Stomach (tissue), 9 donors: Measurements from ENCODE around the gene IPPK. TPM values are rescaled to one million over a fixed set of nuclear protein-coding genes. Genes with fewer than 3 reads are reported as not detected.
"Not testable (repeated sequence)": the region's sequence is repeated elsewhere in the genome, so short reads cannot be mapped to it uniquely, and the experiment has no call there.

Source experiments
- DNase-seq, 2 donors: peaks; one replicate each; pipeline versions ENCODE4 v3.0.0 to v3.0.0-alpha.2; 2013 to 2019
- H3K27ac ChIP-seq, 5 donors: fragments of 200-600 bp in 4 of 5; sonication (generic) in 4 of 5; one replicate each; pipeline ENCODE4 v1.5.1; 2013 to 2019; ENCODE audit warnings: mild to moderate bottlenecking in 1 of 5, moderate library complexity in 1 of 5
- H3K27me3 ChIP-seq, 3 donors: fragments of 200-600 bp; sonication (generic); one replicate each; pipeline ENCODE4 v1.5.1; 2017 to 2019; ENCODE audit warnings: mixed run types in 1 of 3
- H3K36me3 ChIP-seq, 4 donors: fragments of 200-600 bp; sonication (generic); 1 replicate in 3 of 4; 2 replicates in 1 of 4; pipeline ENCODE4 v1.5.1; 2016 to 2019
- H3K4me1 ChIP-seq, 4 donors: fragments of 200-600 bp; sonication (generic); one replicate each; pipeline ENCODE4 v1.5.1; 2016 to 2019
- H3K4me3 ChIP-seq, 4 donors: fragments of 200-600 bp; sonication (generic) in 3 of 4; one replicate each; pipeline ENCODE4 v1.5.1; 2016 to 2019; ENCODE audit warnings: mild to moderate bottlenecking in 1 of 4
- H3K9me3 ChIP-seq, 4 donors: fragments of 200-600 bp; sonication (generic); one replicate each; pipeline ENCODE4 v1.5.1; 2016 to 2019
- EP300 ChIP-seq: sonication (generic); formaldehyde crosslinking; IDR thresholded peaks from one replicate; pipeline ENCODE4 v1.6.1; 2017; ENCODE audit warnings: antibody characterized with exemption
- POLR2A ChIP-seq, 4 donors: fragments of 450-650 bp; IDR thresholded peaks; one replicate each; pipeline ENCODE4 v1.6.1; 2016; ENCODE audit warnings: antibody characterized with exemption in 4 of 4, control low read depth in 2 of 4, mild to moderate bottlenecking in 1 of 4, moderate library complexity in 1 of 4
- POLR2AphosphoS5 ChIP-seq, 3 donors: sonication (generic); formaldehyde crosslinking; IDR thresholded peaks; one replicate each; pipeline ENCODE4 v1.6.1; 2016; ENCODE audit warnings: antibody characterized with exemption in 3 of 3
- WGBS, 5 donors: extraction: QIAGEN DNeasy Blood & Tissue Kit in 3 of 5; methylation state at CpG; one replicate each; pipeline versions ENCODE4 v1.1.5 to v1.1.7; 2013 to 2018; 5-methylcytosine and 5-hydroxymethylcytosine counted together
- intact Hi-C: fragments of 100-400 bp; cut with DNase I; formaldehyde crosslinking; loops from one replicate; pipeline ENCODE4 v1.15.1; 2023; ENCODE audit warnings: low total_unique reads
- polyA plus RNA-seq, 3 donors: library from polyadenylated mRNA; stranded (reverse); fragments of 200-250 nt; gene quantifications; one replicate each; pipeline ENCODE4 v1.2.3, GENCODE V29; 2013
- total RNA-seq, 5 donors: library from RNA; depleted of rRNA; stranded (reverse); fragments of >200 nt; gene quantifications; one replicate each; pipeline versions ENCODE4 v1.1.0 to v1.2.3, GENCODE V29; 2014 to 2016
- TF ChIP-seq, protein P1 (sequence below), 7 experiments: fragments of 450-650 bp in 4 of 7; fragments of 200-600 bp in 3 of 7; sonication (generic) in 3 of 7; IDR thresholded peaks; one replicate each; pipeline ENCODE4 v1.5.1; 2016 to 2019; ENCODE audit warnings: antibody characterized with exemption in 7 of 7, control low read depth in 2 of 7, mild to moderate bottlenecking in 1 of 7
- donor health status: healthy with polysubstance abuse.
- donor health status: Bipolar disorder and iron deficiency.
- donor health status: healthy.

IPPK gene
- total and polyA plus RNA-seq, 8 donors, result 1.4 to 17.1 (median 10.9) TPM

DNA sequence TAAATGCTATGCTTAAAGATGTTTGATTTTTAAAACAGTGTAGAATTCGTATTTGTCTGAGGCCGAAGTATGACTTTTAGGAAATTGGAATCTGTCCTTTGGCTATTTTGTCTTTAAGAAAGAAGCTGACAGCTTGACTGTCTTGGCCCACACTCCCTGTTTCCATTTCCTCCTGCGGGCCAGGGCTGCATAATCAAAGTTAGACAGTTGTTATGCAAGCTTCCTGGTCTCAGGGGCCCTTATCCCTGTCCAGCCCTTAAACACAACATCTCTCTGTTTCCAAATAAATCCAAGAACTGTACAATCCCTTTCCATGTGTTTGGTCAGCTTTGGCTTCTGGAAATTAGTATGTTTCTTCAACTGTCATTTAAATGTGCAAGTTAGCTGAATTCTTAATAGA lies 79.6 kb downstream of the IPPK start:
- WGBS, 5 donors, result 16 to 38% (median 25%) methylated on average over 3 of the region's 3 CpGs
- intact Hi-C loops, result no loop called here
- Histone ChIP-seq H3K27ac (peak overlapping the region in 3 of 5 donors; percentile 5 to 38 (median 24)), H3K4me1 (peaks cover 0 to 35% (median 12%) of the 10 kb centered on the region in 4 donors), H3K9me3 (peaks cover 0 to 6% (median 0%) of the 10 kb centered on the region in 4 donors), H3K36me3 (no peaks in the 10 kb centered on the region), H3K4me3 (no peak overlapping the region), H3K27me3 (no peaks in the 10 kb centered on the region)
- no peak for TF ChIP-seq POLR2A (IDR thresholded peaks at IDR 0.05)
- peak; percentile 41 to 73 (median 65) for TF ChIP-seq POLR2AphosphoS5 (IDR thresholded peaks at IDR 0.05)
- TF ChIP-seq, protein P1, sequence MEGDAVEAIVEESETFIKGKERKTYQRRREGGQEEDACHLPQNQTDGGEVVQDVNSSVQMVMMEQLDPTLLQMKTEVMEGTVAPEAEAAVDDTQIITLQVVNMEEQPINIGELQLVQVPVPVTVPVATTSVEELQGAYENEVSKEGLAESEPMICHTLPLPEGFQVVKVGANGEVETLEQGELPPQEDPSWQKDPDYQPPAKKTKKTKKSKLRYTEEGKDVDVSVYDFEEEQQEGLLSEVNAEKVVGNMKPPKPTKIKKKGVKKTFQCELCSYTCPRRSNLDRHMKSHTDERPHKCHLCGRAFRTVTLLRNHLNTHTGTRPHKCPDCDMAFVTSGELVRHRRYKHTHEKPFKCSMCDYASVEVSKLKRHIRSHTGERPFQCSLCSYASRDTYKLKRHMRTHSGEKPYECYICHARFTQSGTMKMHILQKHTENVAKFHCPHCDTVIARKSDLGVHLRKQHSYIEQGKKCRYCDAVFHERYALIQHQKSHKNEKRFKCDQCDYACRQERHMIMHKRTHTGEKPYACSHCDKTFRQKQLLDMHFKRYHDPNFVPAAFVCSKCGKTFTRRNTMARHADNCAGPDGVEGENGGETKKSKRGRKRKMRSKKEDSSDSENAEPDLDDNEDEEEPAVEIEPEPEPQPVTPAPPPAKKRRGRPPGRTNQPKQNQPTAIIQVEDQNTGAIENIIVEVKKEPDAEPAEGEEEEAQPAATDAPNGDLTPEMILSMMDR (IDR thresholded peaks at IDR 0.05), result no peak
- TF ChIP-seq EP300, result no peak
- DNase-seq, result peak in 1 of 2 donors; percentile 89

DNA sequence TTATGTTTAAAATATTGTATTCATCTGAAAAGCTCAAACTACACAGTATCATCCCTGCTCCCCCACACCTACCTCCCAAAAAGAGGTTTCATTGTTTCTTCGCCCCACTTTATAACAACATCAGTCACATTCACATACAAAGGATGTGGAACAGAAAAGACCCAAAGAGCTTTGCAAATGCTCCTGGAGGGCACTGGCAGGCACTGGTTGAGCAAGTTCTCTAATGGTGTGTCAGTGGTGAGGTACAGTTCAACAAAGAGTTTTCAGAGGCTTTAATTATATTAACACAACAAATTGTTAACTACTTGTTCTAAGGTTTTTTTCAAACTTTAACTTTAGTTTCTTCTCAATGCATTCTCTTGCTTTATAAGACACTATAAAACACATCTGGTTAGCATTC lies 80.0 kb downstream of the IPPK start:
- Histone ChIP-seq H3K4me1 (peaks cover 0 to 35% (median 12%) of the 10 kb centered on the region in 4 donors), H3K27me3 (no peaks in the 10 kb centered on the region), H3K4me3 (no peak overlapping the region), H3K36me3 (no peaks in the 10 kb centered on the region), H3K9me3 (peaks cover 0 to 6% (median 0%) of the 10 kb centered on the region in 4 donors), H3K27ac (peak overlapping the region in 3 of 5 donors; percentile 5 to 38 (median 24))
- no peak for TF ChIP-seq POLR2A (IDR thresholded peaks at IDR 0.05)
- TF ChIP-seq POLR2AphosphoS5 (IDR thresholded peaks at IDR 0.05), result no peak
- TF ChIP-seq EP300, result no peak
- TF ChIP-seq, protein P1 (IDR thresholded peaks at IDR 0.05), result no peak
- WGBS, 5 donors, result 79 to 92% (median 86%) methylated on average over 1 of the region's 1 CpG
- intact Hi-C loops, result no loop called here
- DNase-seq, result no peak

DNA sequence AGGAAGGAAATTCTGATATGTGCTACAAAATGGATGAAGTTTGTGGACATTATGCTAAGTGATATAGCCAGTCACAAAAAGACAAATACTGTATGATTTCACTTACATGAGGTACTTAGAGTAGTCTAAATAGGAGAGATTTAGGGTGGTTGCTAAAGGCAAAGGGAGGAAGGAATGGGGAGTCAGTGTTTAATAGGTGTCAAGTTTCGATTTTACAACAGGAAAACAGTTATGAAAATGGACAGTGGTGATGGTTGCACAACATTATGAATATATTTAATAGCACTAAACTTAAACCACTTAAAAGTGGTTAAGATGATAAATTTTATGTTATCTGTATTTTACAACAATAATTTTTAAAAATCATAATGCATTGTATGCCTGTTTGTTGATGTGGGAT lies 93.8 kb downstream of the IPPK start:
- intact Hi-C loops, result no loop called here
- Histone ChIP-seq H3K4me1 (peaks cover 0 to 4% (median 0%) of the 10 kb centered on the region in 4 donors), H3K36me3 (no peaks in the 10 kb centered on the region), H3K4me3 (no peak overlapping the region), H3K27me3 (no peaks in the 10 kb centered on the region), H3K27ac (no peak overlapping the region), H3K9me3 (no peaks in the 10 kb centered on the region)
- 65 to 82% (median 74%) methylated on average over 1 of the region's 1 CpG for WGBS, 5 donors
- no peak for DNase-seq
- TF ChIP-seq POLR2AphosphoS5 (IDR thresholded peaks at IDR 0.05), result no peak
- no peak for TF ChIP-seq EP300
- TF ChIP-seq, protein P1 (IDR thresholded peaks at IDR 0.05), result no peak
- TF ChIP-seq POLR2A (IDR thresholded peaks at IDR 0.05), result no peak

DNA sequence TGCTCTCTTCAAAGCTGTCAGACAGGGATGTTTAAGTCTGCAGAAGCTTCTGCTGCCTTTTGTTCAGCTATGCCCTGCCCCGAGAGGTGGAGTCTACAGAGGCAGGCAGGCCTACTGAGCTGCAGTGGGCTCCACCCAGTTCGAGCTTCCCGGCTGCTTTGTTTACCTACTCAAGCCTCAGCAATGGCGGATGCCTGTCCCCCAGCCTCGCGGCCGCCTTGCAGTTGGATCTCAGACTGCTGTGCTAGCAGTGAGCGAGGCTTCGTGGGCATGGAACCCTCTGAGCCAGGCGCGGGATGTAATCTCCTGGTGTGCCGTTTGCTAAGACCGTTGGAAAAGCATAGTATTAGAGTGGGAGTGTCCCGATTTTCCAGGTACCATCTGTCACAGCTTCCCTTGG lies 96.3 kb downstream of the IPPK start:
- H3K36me3 ChIP-seq, intact Hi-C loops, H3K27me3 ChIP-seq, H3K9me3 ChIP-seq, H3K4me3 ChIP-seq, DNase-seq, H3K27ac ChIP-seq, H3K4me1 ChIP-seq: not testable (repeated sequence)
- WGBS, 5 donors, result 93 to 96% (median 94%) methylated on average over 13 to 14 of the region's 14 CpGs

DNA sequence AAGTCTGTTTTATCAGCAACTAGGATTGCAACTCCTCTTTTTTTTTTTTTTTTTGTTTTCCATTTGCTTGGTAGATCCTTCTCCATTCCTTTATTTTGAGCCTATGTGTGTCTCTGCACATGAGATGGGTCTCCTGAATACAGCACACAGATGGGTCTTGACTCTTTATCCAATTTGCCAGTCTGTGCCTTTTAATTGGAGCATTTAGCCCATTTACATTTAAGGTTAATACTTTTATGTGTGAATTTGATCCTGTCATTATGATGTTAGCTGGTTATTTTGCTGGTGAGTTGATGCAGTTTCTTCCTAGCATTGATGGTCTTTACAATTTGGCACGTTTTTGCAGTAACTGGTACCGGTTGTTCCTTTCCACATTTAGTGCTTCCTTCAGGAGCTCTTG lies 98.1 kb downstream of the IPPK start:
- H3K9me3 ChIP-seq, H3K27me3 ChIP-seq, DNase-seq, H3K4me3 ChIP-seq, H3K36me3 ChIP-seq, H3K27ac ChIP-seq, H3K4me1 ChIP-seq, intact Hi-C loops: not testable (repeated sequence)
- 83 to 93% (median 91%) methylated on average over 2 of the region's 2 CpGs for WGBS, 5 donors
